Adrenal gland (tissue), 12 donors: Measurements from ENCODE around the gene CLIP1. TPM values are rescaled to one million over a fixed set of nuclear protein-coding genes. Genes with fewer than 3 reads are reported as not detected.

Experiments
- DNase-seq, 7 donors: peaks; one replicate each; pipeline ENCODE4 v3.0.0-alpha.2; 2019 to 2020
- H3K27ac ChIP-seq, 5 donors: fragments of 200-600 bp; sonication (generic) in 4 of 5; 1 replicate in 3 of 5; 2 replicates in 2 of 5; pipeline versions ENCODE4 v1.5.1 to v1.8.0; 2016 to 2020; ENCODE audit warnings: mild to moderate bottlenecking in 1 of 5
- H3K27me3 ChIP-seq: fragments of 200-600 bp; 2 replicates; pipeline ENCODE4 v1.8.0; 2021
- H3K36me3 ChIP-seq, 2 donors: fragments of 200-600 bp; replicated peaks in 1 of 2; 1 replicate in 1 of 2; 2 replicates in 1 of 2; pipeline versions ENCODE4 v1.5.1 to v1.8.0; 2018 to 2022
- H3K4me1 ChIP-seq, 2 donors: fragments of 200-600 bp; replicated peaks in 1 of 2; 1 replicate in 1 of 2; 2 replicates in 1 of 2; pipeline versions ENCODE4 v1.5.1 to v1.8.0; 2018 to 2021
- H3K4me3 ChIP-seq, 4 donors: fragments of 200-600 bp; sonication (generic) in 3 of 4; one replicate each; pipeline ENCODE4 v1.5.1; 2016 to 2018
- H3K9me3 ChIP-seq, 3 donors: fragments of 200-600 bp; sonication (generic) in 1 of 3; replicated peaks in 1 of 3; 1 replicate in 2 of 3; 2 replicates in 1 of 3; pipeline versions ENCODE4 v1.5.1 to v1.8.0; 2016 to 2021
- CTCF ChIP-seq, 6 experiments: fragments of 450-650 bp in 4 of 6; fragments of 200-600 bp in 2 of 6; sonication (generic) in 1 of 6; IDR thresholded peaks; 1 replicate in 5 of 6; 2 replicates in 1 of 6; pipeline versions ENCODE4 v1.5.1 to v1.8.0; 2016 to 2021; ENCODE audit warnings: antibody characterized with exemption in 6 of 6, mild to moderate bottlenecking in 2 of 6, moderate library complexity in 1 of 6
- POLR2A ChIP-seq, 2 donors: fragments of 450-650 bp; IDR thresholded peaks; one replicate each; pipeline ENCODE4 v1.6.1; 2017; ENCODE audit warnings: antibody characterized with exemption in 2 of 2, mild to moderate bottlenecking in 2 of 2, moderate library complexity in 1 of 2
- WGBS, 4 donors: extraction: QIAGEN DNeasy Blood & Tissue Kit in 2 of 4; methylation state at CpG; one replicate each; pipeline versions ENCODE4 v1.1.5 to v1.1.7; 2013 to 2017; 5-methylcytosine and 5-hydroxymethylcytosine counted together
- intact Hi-C, 2 donors: fragments of 100-400 bp; cut with DNase I; formaldehyde crosslinking; loops; one replicate each; pipeline versions ENCODE4 v1.14.1 to v1.15.0; 2022 to 2023
- polyA plus RNA-seq, 3 donors: library from polyadenylated mRNA; stranded (reverse); fragments of 200-250 nt in 2 of 3; fragments of 350-450 nt in 1 of 3; fragmentation: Illumina TruSeq in 1 of 3; extraction: RNeasy Lipid Tissue Mini Kit (QIAGEN cat#74804) in 1 of 3; gene quantifications; one replicate each; pipeline ENCODE4 v1.2.3, GENCODE V29; 2013 to 2014
- total RNA-seq, 9 donors: library from RNA; depleted of rRNA in 4 of 9; stranded (reverse); fragments of >200 nt in 4 of 9; fragments of 120-200 nt in 1 of 9; fragmentation: NEBNext Ultra II Directional in 1 of 9; extraction: Animal tissue kit (Norgen Biotek cat#: 25700) in 1 of 9; gene quantifications; one replicate each; pipeline versions ENCODE4 v1.1.0 to v1.2.4, GENCODE V29; 2013 to 2023
- donor health status: healthy with polysubstance abuse.
- donor health status: Bipolar disorder and iron deficiency.
- donor health status: DM: yes; HTN: yes; CAD: no.
- donor health status: DM: no; HTN: no; CAD: no.
- donor health status: DM: no; HTN: no; CAD: no.
- donor health status: DM: yes; HTN: yes; CAD: no.

Gene CLIP1
- total and polyA plus RNA-seq, 12 donors: 22.8 to 134 (median 88.9) TPM

- H3K4me3 ChIP-seq: no peak overlapping the region
- H3K9me3 ChIP-seq: no peaks in the 10 kb centered on the region
- H3K27me3 ChIP-seq: no peaks in the 10 kb centered on the region
- peak in 1 of 7 donors; percentile 34 for DNase-seq
- intact Hi-C loops: no loop called here
- TF ChIP-seq CTCF (IDR thresholded peaks at IDR 0.05) (no peak), POLR2A (IDR thresholded peaks at IDR 0.05) (no peak)
- H3K36me3 ChIP-seq: peaks cover 0 to 28% of the 10 kb centered on the region in 2 donors
- H3K4me1 ChIP-seq: no peaks in the 10 kb centered on the region
- 92 to 96% (median 94%) methylated on average over 8 of the region's 8 CpGs for WGBS, 4 donors
- H3K27ac ChIP-seq: no peak overlapping the region
Measured at GRCh38 chr12:122250536-122250935, 171.9 kb downstream of the CLIP1 start.

- intact Hi-C loops: no loop called here
- TF ChIP-seq CTCF (IDR thresholded peaks at IDR 0.05) (no peak), POLR2A (IDR thresholded peaks at IDR 0.05) (no peak)
- no peak overlapping the region for H3K27ac ChIP-seq
- H3K9me3 ChIP-seq: no peaks in the 10 kb centered on the region
- H3K36me3 ChIP-seq: peaks cover 0 to 28% of the 10 kb centered on the region in 2 donors
- H3K4me3 ChIP-seq: no peak overlapping the region
- H3K27me3 ChIP-seq: no peaks in the 10 kb centered on the region
- H3K4me1 ChIP-seq: no peaks in the 10 kb centered on the region
- peak in 1 of 7 donors; percentile 48 for DNase-seq
- WGBS, 4 donors: 93 to 96% (median 94%) methylated on average over 6 of the region's 6 CpGs
Measured at GRCh38 chr12:122250047-122250446, 172.4 kb downstream of the CLIP1 start.

- no peaks in the 10 kb centered on the region for H3K4me1 ChIP-seq
- no peaks in the 10 kb centered on the region for H3K27me3 ChIP-seq
- no peak overlapping the region for H3K4me3 ChIP-seq
- DNase-seq: peak in 1 of 7 donors; percentile 35
- TF ChIP-seq CTCF (IDR thresholded peaks at IDR 0.05): no peak
- peaks cover 0 to 34% of the 10 kb centered on the region in 2 donors for H3K36me3 ChIP-seq
- no peak overlapping the region for H3K27ac ChIP-seq
- WGBS, 4 donors: 94 to 100% (median 98%) methylated on average over 1 of the region's 1 CpG
- no peaks in the 10 kb centered on the region for H3K9me3 ChIP-seq
- intact Hi-C loops: no loop called here
Measured at GRCh38 chr12:122245553-122245952, 176.9 kb downstream of the CLIP1 start.

GRCh38 chr12:122244565-122245371, 177.7 kb downstream of the CLIP1 start:
- H3K27ac ChIP-seq: no peak overlapping the region
- H3K4me1 ChIP-seq: no peaks in the 10 kb centered on the region
- WGBS, 4 donors: 78 to 88% (median 86%) methylated on average over 11 of the region's 11 CpGs
- TF ChIP-seq POLR2A (IDR thresholded peaks at IDR 0.05) (no peak), CTCF (IDR thresholded peaks at IDR 0.05) (no peak)
- H3K9me3 ChIP-seq: no peaks in the 10 kb centered on the region
- H3K27me3 ChIP-seq: no peaks in the 10 kb centered on the region
- peaks cover 0 to 31% of the 10 kb centered on the region in 2 donors for H3K36me3 ChIP-seq
- DNase-seq: peak in 1 of 7 donors; percentile 18
- no peak overlapping the region for H3K4me3 ChIP-seq
- intact Hi-C loops: no loop called here
